RPMI7951 (cell line): ENCODE data around the gene PNRC2. TPM values are rescaled to one million over a fixed set of nuclear protein-coding genes. Genes with fewer than 3 reads are reported as not detected.
"Not testable (repeated sequence)": the region's sequence is repeated elsewhere in the genome, so short reads cannot be mapped to it uniquely, and the experiment has no call there.

ENCODE experiments used
- DNase-seq: peaks from one replicate; pipeline ENCODE4 v3.0.0-alpha.2; 2012; ENCODE audit warnings: low read depth
- total RNA-seq: library from RNA; depleted of rRNA; stranded (reverse); fragments of >200 nt; shearing (Covaris generic); gene quantifications from 2 replicates; pipeline ENCODE4 v1.2.3, GENCODE V29; 2014

Gene PNRC2
- total RNA-seq, 1 experiment from 2014 or later = 115 TPM

DNA sequence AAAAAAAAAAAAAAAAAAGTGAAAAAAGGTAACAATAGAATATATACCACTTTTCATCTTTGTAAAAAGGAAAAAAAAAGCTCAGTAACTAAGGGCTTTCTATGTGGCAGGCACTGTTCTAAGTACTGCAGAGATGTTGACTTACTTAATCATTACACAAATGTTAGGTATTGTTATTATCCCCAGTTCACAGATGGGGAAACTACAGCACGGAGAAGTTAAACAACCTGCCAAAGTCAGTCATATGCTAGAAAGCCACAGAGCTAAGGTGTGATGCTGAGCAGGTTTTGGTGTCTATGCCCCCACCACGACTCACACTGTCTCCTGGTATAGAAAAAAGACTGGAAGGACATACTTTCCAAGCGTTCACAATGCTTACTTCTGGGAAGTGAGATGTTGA lies 6.6 kb upstream of the PNRC2 start:
- DNase-seq = no peak

DNA sequence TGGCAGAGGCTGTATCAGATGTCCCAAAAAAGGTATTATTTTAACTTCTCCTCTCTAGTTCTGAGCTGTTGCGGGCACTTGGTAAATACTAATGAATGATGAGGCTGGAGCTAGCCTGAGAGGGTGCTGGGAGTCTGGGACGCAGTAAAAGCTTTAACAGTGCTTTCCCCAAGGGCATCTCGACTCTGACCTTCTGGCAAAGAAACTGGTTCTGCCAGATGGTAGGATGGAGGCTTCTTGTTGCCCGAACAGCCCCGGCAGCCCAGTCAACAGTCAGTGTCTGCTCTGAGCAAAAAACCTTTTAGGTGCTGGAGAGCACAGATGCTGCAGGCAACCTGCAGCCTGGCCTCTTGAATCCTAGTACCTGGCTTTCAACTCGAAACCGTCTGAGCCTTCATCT lies 2.5 kb upstream of the PNRC2 start:
- no peak for DNase-seq

DNA sequence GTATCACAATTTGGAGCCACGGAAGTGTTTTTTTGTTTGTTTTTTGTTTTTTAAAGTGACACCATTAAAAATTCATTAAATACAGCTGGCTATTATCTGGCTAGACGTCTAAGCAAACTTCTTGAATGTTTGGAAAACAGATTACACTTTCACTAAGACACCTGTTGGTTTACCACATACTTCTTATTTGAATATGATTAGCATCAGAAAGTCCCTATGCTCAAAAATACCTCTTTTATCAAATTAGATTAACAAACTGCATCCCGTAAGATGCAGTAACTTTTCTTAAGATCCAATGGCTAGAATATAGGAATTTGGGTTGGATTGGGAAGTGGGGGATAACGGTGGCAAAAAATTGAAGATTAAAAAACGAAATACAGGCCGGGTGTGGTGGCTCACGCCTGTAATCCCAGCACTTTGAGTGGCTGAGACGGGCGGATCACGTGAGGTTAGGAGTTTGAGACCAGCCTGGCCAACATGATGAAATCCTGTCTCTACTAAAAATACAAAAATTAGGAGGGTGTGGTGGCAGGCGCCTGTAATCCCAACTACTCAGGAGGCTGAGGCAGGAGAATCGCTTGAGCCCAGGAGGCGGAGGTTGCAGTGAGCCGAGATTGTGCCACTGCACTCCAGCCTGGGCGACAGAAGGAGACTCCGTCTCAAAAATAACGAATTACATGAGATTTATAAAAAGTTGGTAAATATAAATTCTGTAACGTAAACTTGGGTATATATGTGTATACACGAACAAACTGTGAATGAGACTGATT lies 1.4 kb upstream of the PNRC2 start:
- DNase-seq = not testable (repeated sequence)

DNA sequence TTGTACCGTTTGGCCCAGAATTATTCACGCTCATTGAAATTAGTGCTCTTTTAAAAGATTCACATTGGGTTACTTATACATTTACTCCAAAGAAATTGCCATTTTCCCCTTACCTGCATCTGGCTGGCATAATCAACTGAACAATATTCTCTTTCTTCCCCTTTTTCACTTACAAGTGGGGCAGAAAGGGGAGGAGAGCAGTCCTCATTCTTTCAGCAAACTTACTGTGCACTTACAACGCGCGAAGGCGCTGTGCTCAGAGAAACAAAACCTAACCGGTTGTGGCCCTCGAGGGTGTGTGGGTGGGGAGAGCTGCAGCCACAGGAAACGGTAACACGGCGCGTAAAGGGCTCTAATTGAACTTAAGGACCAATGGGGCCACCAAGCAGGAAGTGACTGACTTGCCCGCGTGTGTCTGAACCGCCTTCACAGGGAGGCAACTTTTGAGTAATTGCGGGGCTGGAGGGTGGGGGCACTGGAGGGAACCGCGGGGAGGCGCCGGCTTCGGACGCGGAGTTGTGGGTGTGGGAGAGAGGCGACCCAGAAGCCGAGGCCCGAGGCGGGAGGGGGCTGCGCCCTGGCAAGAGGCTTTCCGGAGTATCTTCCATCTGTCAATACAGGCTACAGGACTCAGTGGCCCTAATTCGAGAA lies 693 bp upstream of the PNRC2 start:
- DNase-seq = peak; percentile 97

DNA sequence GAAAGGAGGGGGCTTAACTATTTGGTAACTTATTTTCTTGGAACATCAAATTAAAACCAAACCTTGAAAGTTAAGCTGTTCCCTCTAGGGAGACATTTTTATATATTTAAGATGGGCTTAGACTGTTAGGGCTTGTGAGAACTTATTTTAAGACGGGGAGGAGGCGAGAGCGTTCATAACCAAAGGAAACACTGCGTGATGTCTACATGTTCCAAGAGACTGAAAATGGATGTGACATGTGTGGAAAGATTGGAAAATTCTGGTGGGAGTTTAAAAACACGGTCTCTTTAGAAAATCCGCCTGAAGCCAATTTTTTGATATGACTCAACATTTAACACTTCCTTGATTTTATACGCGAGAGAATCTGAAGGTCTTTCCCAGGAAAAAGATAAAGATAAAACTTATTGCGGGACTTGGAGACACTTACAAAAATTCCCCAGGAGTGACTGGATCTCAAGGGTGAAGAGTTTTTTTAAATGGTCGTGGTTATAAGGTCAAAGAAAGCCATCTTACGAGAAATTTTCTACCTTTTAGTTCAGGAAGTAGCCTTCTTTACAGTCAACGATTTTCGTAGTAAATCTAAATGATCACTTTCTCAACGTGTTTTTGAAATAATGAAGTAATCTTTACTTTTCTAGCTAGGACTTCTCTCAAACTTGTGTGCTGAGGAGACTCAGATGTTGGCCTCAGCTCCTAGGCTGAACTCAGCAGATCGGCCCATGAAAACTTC lies 828 bp downstream of the PNRC2 start:
- peak; percentile 53 for DNase-seq

DNA sequence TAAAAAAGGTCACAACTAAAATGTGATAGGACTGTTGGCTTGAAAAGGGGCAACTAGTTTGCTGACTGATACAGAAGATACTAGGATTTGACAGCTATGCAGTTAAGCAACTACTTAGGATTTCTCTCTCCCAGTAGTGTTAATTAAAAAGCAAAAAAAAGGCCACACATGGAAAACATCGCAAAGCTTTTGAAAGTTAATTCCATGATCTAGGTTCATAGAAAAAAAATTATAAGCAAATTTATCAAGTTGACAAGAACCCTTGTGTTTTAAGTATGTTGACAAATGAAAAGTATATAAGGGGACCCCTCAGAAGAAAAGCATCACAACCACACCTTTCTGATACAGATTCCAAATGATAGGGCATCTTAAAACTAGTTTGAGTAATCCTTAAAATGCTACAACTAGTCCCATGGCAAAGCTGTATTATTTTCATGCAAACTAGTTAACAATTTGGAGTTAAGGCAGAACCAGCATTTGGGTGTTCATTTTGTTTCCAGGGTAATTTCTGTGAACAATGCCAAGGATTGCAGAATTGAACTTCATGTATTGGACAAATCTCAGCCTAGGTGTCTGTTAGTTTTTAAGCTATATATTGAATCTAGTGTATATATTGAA lies 4.1 kb downstream of the PNRC2 start:
- no peak for DNase-seq

DNA sequence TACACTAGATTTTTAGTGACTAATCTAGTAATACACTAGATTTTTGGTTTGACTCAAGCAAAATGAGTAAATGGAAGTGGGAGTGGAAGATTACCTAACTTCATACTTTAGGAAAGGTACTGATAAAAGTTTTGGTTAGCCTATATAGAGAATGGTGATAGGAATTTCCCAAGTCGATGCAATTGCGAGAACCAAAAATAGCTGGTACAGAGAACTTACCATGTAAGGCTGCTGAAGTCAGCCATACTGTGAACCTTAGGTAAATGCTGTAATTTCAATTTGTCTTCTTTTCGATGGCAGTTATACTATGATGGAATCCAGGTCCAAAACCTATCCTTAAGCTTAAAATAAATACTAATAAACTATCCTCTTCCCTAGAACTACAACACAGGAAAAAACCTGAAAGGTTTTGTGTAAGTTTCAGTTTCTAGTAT lies 4.6 kb downstream of the PNRC2 start:
- no peak for DNase-seq

DNA sequence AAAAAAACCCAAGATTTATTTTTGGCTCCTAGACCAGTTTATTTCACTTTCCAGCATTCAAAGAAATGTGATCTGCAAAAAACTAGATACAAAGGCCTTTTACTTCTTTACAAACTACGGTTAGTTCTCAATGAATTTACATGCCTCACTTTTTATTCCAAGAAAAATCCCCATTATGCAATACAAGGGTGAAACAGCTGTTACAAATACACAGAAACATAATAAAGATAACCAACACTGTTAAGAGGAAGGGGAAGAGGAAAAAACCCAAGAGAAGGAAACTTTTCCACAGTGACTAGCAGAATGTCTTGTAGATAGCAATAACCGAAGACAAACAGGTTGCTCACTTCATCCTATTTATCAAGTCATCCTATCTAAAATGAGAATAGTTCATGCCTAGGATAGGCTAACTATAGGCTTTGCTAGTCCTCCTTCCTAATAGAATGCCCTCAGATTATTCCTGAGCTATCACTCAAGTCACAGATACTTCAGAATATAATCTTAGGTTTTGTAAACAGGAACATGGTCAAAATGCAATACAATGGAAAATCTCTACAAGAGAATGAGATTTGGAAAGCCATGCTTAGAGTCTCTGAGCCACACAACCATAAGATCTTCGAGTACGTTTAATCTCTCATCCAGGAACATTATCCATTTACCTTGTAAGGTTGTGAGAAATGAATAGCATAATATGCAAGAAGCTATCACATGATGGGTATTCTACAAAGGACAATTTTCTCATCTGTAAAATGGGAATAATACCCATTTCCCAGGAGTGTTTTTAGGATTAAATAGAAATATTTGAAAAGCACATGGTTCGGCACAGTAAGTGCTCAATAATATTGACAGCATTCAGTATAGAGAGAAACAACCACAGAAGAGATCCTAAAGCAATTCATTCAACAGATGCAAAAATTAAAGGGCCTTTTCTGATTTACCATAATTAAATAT lies 5.4 kb downstream of the PNRC2 start:
- no peak for DNase-seq

DNA sequence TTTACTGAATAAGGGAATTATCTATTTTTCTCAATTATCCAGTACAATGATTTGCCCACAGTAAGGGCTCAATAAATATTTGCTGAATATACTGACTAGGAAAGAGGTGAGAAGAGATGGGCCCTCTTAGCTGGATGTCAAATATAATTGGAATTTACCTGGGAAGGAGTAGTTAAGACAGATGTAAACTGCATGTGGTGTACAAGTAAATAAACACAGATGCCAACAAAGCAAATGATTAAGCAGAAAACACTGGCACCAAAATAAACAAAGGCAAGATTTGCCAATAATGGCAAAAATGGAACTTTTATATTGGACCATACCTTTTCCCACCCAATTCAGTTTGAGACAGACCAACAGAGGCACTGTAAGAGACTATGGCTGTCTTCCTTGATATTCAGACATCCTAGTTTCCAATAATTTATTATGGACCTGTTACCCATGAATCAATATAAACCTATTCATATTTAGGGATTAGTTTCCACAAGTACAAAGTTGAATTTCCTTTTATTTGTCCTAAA lies 7.4 kb downstream of the PNRC2 start:
- DNase-seq = no peak

DNA sequence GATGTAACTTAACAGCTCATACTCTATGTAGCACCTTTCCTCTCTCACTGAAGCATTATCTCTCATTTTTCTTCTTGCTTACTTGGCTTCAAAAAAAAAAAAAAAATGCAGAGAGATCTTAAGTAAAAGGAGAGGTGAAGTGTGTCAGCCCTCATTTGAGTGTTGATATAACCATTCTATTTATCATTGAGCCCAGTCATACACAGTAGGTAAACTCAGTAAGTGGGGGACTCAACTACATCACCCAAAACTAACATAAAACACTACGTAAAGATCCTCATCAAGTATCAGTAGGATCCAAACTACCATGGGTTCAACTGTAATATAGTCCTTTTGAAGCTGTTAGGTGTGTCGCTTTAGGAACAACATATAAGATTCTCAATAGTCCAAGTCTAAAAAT lies 8.2 kb downstream of the PNRC2 start:
- DNase-seq = no peak

DNA sequence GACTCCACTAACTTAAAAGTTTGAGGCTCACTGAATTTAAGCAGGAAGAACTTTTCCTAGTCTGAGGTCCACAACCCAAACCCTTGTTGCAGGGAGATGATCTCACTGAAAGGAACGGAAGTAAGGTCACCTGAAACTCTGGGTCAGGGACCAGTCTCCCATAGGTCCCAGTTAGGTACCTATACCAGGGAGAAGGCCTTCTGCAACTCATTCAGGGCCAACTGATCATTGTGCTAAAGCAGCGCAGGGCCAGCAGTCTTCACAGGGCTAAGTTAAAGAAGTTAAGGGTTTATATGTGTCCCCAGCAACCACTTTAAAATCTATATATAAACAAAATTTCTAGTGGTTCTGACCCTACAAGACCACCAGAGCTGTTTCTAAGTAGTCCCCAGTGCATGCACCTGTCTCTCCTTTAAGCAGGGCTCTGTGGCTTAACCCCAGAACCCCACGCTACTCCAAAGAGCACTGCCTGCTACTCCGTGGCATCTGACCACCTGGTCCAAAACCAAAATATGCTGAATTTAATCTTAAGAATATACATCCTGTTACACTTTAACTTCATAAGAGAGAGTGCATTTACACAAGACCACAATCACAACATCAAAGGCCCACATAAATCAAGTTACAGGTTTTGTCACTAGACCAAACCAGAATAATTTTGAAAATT lies 17.7 kb downstream of the PNRC2 start:
- no peak for DNase-seq

DNA sequence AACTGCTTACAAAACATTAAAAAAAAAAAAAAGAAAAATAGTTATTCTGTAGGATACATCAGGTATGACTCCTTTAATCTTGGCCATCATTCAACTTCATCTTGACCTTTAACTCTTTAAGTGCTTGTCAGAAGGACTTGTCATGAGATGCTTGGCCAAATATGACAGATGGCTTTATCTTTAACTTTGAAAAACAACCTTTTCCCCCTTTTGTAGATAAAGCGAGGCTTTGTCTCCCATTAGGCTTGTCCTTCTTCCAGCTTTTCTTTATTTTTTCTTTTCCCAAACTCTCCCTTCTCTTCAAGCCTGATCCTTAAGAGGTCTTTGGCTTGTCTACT lies 18.2 kb downstream of the PNRC2 start:
- no peak for DNase-seq

DNA sequence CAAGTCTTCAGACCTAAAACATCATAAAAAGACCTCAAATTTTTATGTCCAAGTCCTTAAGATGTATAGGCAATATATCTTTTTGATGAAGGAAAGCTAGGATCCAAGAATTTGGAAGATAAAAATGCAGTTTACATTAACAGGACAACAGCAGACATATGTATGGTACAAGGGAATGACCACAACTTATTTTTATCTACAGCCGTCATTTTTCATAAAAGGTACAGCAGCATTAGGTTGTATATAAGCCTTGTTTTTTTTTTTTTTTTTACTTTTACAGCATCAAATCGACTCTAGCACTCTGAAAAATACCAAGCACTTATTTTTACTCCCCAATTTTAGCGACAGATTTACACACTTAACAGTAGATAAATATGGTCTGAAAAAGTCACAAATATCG lies 19.2 kb downstream of the PNRC2 start:
- DNase-seq = no peak

DNA sequence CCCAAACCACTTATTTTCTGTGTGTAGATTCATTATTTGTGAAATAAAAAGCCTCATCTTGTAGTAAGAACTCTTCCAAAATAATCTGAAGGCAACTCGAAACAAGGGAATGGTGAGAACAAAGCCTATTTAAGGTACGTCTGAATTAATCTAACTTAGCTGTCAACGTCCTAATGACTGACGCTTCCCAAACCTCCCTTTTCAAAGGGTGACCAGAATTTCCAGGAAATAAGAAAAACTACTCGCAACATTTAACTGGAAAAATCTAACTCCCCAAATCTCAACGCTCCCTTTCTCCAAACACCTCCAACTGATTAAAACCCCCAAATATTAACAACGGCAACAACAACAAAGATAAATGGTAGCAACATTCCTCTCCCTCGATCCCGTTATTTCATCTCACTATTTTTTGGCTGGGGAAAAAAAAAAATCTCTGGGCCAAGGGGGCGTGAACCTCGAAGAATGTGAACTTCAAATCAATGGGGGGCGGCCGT lies 19.8 kb downstream of the PNRC2 start:
- no peak for DNase-seq

DNA sequence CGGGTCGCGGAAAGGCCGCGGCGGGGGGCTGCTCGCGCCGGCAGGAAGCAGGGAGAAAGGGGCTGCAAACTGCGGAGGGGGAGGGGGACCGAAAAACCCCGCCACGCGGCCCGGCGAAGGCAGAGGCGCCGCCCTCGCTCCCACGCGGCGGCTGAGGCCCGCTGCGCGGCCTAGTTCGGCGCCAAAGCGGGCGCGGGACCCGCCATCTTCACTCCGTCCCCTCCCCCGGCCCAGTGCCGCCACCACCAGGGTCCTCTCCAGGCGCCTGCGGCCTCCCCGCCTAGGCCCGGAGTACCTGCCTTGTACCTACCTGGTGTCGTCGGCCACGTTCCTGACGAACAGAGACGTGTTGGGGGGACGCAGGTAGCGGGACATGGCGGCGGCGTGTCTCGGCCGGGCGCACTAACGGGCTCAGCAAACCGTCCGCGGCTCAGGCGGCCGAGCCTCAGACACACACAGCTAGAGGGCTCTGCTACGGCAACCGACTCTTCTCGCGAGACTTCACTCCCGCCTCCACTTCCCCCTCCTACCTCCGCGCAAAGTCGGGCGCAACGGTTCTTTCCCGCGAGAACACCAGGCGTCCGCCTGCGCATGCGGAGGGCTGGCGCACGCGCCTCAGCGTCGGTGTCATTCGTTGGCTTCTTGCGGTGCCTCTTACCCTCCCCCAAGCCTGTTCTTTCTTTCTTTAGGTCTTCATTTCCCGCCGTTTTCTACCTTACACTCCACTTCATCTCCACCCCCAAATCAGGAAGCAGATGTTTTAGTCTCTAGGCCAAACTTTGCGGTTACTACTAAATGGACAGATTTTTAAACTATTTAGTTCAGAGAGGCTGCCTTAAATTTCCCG lies 20.5 kb downstream of the PNRC2 start, which contains the start of gene SRSF10:
TSS of gene SRSF10 (minus strand) at position 447 of the 847 bp plus-strand sequence. CDS start at position 375, 72 bp downstream.
- peak; percentile 99 for DNase-seq

DNA sequence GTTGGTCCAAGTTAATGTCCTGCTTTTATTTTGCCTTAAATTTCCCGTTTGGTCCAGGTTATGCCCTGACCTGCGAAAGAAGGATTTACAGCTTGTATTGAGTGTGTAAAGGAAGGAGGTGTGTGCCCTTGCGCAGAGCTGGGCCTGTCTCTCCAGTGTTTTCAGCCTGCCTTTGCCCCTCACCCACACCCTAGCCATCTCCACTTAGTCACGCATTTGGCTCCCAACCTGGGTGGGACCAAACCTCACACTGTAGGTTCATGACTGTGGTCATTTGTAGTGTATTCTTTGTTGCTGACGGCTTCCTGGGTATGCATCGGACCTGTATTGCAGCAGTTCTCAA lies 21.1 kb downstream of the PNRC2 start:
- DNase-seq = peak; percentile 62

DNA sequence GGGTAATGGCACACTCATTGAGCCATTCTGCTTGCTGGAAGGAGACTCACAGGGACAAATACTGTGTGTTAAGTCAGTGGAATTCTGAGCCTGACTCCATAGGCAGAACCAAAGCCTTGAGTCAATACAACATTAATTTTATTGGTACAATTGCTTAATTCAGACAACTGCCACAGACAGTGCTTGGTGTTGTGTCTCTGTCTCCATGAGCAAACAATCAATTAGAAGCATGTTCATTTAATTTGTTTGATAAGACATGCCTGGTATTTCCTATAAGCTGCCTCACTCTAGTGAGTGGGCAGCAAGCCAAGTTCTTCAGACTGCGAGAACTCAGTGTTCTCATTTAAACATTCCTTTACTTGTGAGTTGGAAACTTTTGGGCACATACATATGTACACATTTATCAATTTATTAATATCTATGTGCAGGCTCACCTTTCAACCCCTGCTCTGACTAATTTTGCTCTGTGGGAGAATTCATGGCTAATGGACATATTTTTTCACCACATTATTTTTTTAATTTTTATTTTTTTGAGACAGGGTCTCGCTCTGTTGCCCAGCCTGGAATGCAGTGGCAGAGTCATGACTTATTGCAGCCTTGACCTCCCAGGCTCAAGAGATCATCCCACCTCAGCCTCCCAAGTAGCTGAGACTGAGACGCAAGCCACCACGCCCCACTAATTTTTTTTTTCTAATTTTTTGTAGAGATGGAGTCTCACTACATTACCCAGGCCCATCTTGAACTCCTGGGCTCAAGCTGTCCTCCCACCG lies 25.0 kb downstream of the PNRC2 start:
- no peak for DNase-seq

DNA sequence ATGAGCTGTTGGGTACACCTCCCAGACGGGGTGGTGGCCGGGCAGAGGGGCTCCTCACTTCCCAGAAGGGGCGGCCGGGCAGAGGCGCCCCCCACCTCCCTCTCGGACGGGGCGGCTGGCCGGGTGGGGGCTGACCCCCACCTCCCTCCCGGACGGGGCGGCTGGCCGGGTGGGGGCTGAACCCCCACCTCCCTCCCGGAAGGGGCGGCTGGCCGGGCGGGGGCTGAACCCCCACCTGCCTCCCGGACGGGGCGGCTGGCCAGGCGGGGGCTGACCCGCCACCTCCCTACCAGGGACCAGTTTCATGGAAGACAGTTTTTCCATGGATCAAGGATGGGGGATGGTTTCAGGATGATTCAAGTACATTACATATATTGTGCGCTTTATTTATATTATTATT lies 27.4 kb downstream of the PNRC2 start:
- DNase-seq = not testable (repeated sequence)

DNA sequence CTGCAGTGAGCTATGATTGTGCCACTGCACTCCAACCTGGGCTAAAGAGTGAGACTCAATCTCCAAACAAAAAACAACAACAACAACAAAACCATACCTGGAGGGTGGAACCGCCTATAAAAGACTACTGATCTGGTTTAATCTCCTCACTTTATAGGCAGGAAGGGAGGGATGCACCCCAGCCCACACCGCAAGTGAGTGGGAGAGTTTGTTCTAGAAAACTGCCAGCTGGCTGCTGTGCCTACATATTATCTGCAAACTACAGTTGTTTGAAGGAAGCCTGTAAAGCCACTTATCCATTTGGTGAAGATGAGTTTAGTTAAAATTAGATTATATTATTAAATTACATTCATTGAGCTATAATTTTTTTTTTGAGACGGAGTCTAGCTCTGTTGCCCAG lies 29.6 kb downstream of the PNRC2 start:
- DNase-seq = no peak
